Testis (tissue), 3 donors: ENCODE data around the gene MRPL10. TPM values are rescaled to one million over a fixed set of nuclear protein-coding genes. Genes with fewer than 3 reads are reported as not detected.

ENCODE experiments used
- DNase-seq: peaks from one replicate; pipeline ENCODE4 v3.0.0-alpha.2; 2019
- H3K27ac ChIP-seq, 2 donors: fragments of 200-600 bp; sonication (generic); one replicate each; pipeline ENCODE4 v1.5.1; 2019
- H3K27me3 ChIP-seq: fragments of 200-600 bp; sonication (generic); one replicate; pipeline ENCODE4 v1.5.1; 2019
- H3K36me3 ChIP-seq: fragments of 200-600 bp; sonication (generic); one replicate; pipeline ENCODE4 v1.5.1; 2017; ENCODE audit warnings: low read depth; ENCODE audit errors: missing control alignments
- H3K4me1 ChIP-seq: fragments of 200-600 bp; sonication (generic); one replicate; pipeline ENCODE4 v1.5.1; 2019
- H3K4me3 ChIP-seq, 2 donors: fragments of 200-600 bp; sonication (generic); one replicate each; pipeline ENCODE4 v1.5.1; 2017 to 2019
- H3K9me3 ChIP-seq: fragments of 200-600 bp; sonication (generic); one replicate; pipeline ENCODE4 v1.5.1; 2017
- POLR2A ChIP-seq: fragments of 450-650 bp; IDR thresholded peaks from one replicate; pipeline ENCODE4 v1.6.1; 2017; ENCODE audit warnings: antibody characterized with exemption, mild to moderate bottlenecking, moderate library complexity
- WGBS, 2 donors: methylation state at CpG; one replicate each; pipeline ENCODE4 v1.1.5; 2018; 5-methylcytosine and 5-hydroxymethylcytosine counted together
- intact Hi-C: fragments of 100-400 bp; cut with DNase I; formaldehyde crosslinking; loops from one replicate; pipeline ENCODE4 v1.15.1; 2023; ENCODE audit warnings: low total_unique reads
- polyA plus RNA-seq: library from polyadenylated mRNA; stranded (reverse); fragments of 350-450 nt; fragmentation: Illumina TruSeq; extraction: RNeasy Lipid Tissue Mini Kit (QIAGEN cat#74804); gene quantifications from one replicate; pipeline ENCODE4 v1.2.3, GENCODE V29; 2014; ENCODE audit warnings: low read depth, low replicate concordance; ENCODE audit not compliant: insufficient read depth
- total RNA-seq, 2 donors: library from RNA; depleted of rRNA; stranded (reverse); fragments of >200 nt; gene quantifications; one replicate each; pipeline ENCODE4 v1.2.3, GENCODE V29; 2016
- TF ChIP-seq, protein P1 (sequence below), 3 experiments: fragments of 450-650 bp in 2 of 3; fragments of 200-600 bp in 1 of 3; sonication (generic) in 1 of 3; IDR thresholded peaks; one replicate each; pipeline ENCODE4 v1.5.1; 2016 to 2019; ENCODE audit warnings: antibody characterized with exemption in 3 of 3, mild to moderate bottlenecking in 2 of 3, moderate library complexity in 1 of 3

The MRPL10 gene
- total and polyA plus RNA-seq, 3 donors from 2014 or later = 47.1 to 51.5 (median 47.4) TPM

DNA sequence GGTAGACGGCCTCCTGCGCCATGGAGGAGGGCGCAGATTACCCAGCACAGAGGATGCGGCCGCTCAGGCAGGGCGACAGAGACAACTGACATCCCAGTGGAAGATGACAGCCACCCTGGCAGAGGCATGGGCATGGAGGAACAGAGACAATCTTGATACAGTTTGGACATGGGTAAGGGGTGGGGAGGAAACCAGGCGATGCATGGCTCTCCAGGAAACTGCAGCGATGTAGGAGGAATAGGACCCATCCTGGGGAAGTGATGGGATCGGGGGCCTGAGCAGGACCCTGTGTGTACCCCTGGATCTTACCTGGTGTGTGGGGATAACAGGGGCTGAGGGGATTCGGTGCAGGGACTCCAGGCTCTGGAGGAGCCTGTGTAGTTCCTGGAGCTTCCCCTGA lies 14.4 kb downstream of the MRPL10 start:
- Histone ChIP-seq H3K9me3 (no peaks in the 10 kb centered on the region), H3K4me1 (peaks cover 9% of the 10 kb centered on the region), H3K36me3 (no peaks in the 10 kb centered on the region), H3K27ac (no peak overlapping the region), H3K4me3 (no peak overlapping the region), H3K27me3 (no peaks in the 10 kb centered on the region)
- TF ChIP-seq, protein P1, sequence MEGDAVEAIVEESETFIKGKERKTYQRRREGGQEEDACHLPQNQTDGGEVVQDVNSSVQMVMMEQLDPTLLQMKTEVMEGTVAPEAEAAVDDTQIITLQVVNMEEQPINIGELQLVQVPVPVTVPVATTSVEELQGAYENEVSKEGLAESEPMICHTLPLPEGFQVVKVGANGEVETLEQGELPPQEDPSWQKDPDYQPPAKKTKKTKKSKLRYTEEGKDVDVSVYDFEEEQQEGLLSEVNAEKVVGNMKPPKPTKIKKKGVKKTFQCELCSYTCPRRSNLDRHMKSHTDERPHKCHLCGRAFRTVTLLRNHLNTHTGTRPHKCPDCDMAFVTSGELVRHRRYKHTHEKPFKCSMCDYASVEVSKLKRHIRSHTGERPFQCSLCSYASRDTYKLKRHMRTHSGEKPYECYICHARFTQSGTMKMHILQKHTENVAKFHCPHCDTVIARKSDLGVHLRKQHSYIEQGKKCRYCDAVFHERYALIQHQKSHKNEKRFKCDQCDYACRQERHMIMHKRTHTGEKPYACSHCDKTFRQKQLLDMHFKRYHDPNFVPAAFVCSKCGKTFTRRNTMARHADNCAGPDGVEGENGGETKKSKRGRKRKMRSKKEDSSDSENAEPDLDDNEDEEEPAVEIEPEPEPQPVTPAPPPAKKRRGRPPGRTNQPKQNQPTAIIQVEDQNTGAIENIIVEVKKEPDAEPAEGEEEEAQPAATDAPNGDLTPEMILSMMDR (IDR thresholded peaks at IDR 0.05) = no peak
- no peak for TF ChIP-seq POLR2A
- no peak for DNase-seq
- intact Hi-C loops = no loop called here
- 95% methylated on average over 10 of the region's 10 CpGs for WGBS, 2 donors

DNA sequence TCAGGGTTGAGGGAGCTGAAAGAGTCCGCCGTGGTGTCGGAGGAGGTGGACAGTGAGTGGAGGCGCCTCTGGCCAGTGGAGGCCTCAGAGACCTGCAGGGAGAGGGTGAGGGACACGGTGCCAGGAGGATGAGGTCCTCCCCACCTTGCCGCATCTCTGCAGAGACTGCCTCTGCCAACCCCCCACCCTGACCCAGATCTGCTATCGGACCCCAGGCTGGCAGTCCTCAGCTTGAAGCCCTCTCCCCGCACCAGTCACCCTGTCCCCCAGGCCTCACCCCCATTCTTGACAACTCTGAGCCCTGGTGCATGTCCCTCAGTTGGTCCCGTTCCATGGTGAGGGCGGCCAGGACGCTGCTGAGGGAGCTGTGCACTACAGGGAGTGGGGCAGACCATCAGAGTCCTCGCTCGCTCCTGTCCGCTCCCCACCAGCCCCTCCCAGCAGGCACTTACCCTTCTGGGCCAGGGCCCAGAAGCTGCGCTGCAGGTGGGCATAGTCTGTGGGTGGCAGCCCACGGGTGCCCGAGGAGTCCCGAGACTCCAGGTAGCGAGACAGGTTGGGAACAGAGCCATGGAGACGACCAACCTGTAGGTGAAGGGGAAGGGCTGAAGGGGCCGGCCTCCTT lies 15.1 kb downstream of the MRPL10 start:
- TF ChIP-seq, protein P1 (IDR thresholded peaks at IDR 0.05) = no peak
- TF ChIP-seq POLR2A = no peak
- DNase-seq = no peak
- intact Hi-C loops = no loop called here
- no peaks in the 10 kb centered on the region for H3K27me3 ChIP-seq
- H3K4me3 ChIP-seq = no peak overlapping the region
- H3K9me3 ChIP-seq = no peaks in the 10 kb centered on the region
- H3K4me1 ChIP-seq = peaks cover 6% of the 10 kb centered on the region
- 95 to 97% methylated on average over 18 to 21 of the region's 21 CpGs for WGBS, 2 donors
- H3K36me3 ChIP-seq = no peaks in the 10 kb centered on the region
- no peak overlapping the region for H3K27ac ChIP-seq

DNA sequence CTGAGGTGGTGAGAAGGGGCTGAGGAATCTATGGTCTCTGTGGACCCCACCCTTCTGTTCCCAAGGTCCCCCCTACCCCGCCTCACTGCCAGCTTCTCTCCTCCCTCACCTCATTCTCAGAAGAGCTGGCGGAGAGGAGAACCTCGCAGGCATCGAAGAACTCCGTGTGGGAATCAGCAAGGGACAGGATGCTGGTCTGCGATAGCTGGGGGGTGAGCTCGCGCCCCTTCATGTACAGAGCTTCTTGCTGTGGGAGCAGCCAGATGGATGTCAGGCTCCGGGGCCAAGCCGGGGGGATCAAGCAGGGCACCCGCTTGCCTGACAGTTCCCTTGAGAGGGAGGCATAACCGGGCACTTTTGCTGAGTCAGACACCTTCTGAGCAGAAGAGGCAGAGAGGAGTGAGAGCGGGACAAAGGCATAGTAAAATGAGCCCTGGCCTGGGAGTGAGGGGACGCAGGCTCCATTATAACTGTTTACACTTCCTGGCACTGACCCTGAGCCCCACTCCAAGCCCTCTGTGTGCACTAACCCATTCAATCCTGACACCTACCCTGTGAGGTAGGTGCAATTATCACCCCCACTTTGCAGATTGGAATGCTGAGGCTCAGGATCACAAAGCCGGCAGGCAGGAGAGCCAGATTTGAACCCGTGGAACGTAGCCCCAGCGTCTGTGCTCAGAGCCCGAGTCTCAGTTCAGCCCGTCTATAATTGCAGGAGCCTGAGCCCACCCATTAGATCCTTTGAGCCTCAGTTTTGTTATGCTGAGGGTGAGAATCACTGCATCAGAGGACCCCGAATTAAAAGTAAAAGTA lies 16.0 kb downstream of the MRPL10 start:
- no peak for DNase-seq
- intact Hi-C loops = no loop called here
- Histone ChIP-seq H3K27ac (no peak overlapping the region), H3K27me3 (no peaks in the 10 kb centered on the region), H3K4me3 (no peak overlapping the region), H3K9me3 (no peaks in the 10 kb centered on the region), H3K36me3 (no peaks in the 10 kb centered on the region), H3K4me1 (no peaks in the 10 kb centered on the region)
- TF ChIP-seq, protein P1 (IDR thresholded peaks at IDR 0.05) = no peak
- no peak for TF ChIP-seq POLR2A
- 89% methylated on average over 21 of the region's 21 CpGs for WGBS, 2 donors

DNA sequence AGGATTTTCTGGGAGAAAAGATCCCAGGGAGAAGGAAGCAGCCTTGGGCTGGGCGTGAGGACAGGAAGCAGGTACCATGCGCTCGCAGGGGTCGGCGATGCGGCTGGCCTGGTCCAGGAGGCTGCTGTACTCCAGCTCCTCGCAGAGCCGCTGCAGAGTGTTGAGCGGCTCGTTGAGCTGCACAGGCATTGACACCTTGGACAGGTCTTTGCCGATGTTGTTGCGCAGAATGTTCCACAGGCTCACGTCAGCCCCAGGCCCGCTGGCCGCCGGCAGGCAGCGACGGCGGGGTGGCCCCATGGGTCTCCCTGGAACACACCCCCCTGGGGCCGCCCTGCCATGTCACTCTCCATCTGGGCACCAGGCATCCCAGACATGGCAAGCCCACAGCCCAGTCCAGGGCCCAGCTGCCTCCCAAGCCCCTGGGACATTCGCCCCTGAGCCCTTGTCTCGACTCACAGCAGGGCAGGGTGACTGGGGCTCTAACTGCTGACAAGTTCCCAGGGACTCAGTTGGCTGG lies 17.8 kb downstream of the MRPL10 start:
- Histone ChIP-seq H3K4me1 (no peaks in the 10 kb centered on the region), H3K27me3 (no peaks in the 10 kb centered on the region), H3K4me3 (no peak overlapping the region), H3K27ac (no peak overlapping the region), H3K36me3 (no peaks in the 10 kb centered on the region), H3K9me3 (no peaks in the 10 kb centered on the region)
- no peak for TF ChIP-seq POLR2A
- TF ChIP-seq, protein P1 (IDR thresholded peaks at IDR 0.05) = no peak
- WGBS, 2 donors = 96 to 97% methylated on average over 6 to 22 of the region's 22 CpGs
- intact Hi-C loops = no loop called here
- DNase-seq = no peak
